BJ (cell line): Measurements from ENCODE around the gene SUN1. TPM values are rescaled to one million over a fixed set of nuclear protein-coding genes. Genes with fewer than 3 reads are reported as not detected.

Source experiments
- CTCF ChIA-PET: fragments of 350-600 bp; formaldehyde crosslinking; extraction: SDS; loops from one replicate; lab custom pipeline; 2021; ENCODE audit warnings: antibody characterized with exemption, inconsistent platforms; lab: Yijun Ruan, JAX
- POLR2A ChIA-PET: fragments of 300-600 bp; sonication (Branson Sonifier 250); formaldehyde crosslinking; extraction: SDS; loops from one replicate; lab custom pipeline; 2021; ENCODE audit warnings: antibody characterized with exemption; lab: Charles Lee
- DNase-seq: peaks from one replicate; pipeline ENCODE4 v3.0.0-alpha.2; 2011; ENCODE audit warnings: low read depth
- H3K27me3 ChIP-seq: 2 replicates; pipeline ENCODE4 v1.6.0; 2011; ENCODE audit warnings: low read length; ENCODE audit not compliant: control insufficient read depth, insufficient read depth
- H3K36me3 ChIP-seq: 2 replicates; pipeline ENCODE4 v1.5.1; 2011; ENCODE audit warnings: low read length; ENCODE audit not compliant: control insufficient read depth, insufficient read depth
- H3K4me3 ChIP-seq: 2 replicates; pipeline ENCODE4 v1.5.1; 2011; ENCODE audit warnings: low read depth, mild to moderate bottlenecking, control low read depth, low read length
- CTCF ChIP-seq: IDR thresholded peaks from 2 replicates; pipeline ENCODE4 v1.5.1; 2011; ENCODE audit warnings: low read depth, mild to moderate bottlenecking, control low read depth, inconsistent platforms, low read length, moderate library complexity; ENCODE audit not compliant: insufficient read depth
- polyA plus RNA-seq: library from polyadenylated mRNA; depleted of rRNA; stranded (reverse); fragments of >200 nt; gene quantifications from 2 replicates; pipeline ENCODE4 v1.2.3, GENCODE V29; 2011

Gene SUN1
- polyA plus RNA-seq, 1 experiment = 222 TPM

GRCh38 chr7:888081-889024 lies 56.1 kb downstream of the SUN1 start:
- DNase-seq = no peak
- Histone ChIP-seq H3K4me3 (no peak overlapping the region), H3K36me3 (peaks cover 32% of the 10 kb centered on the region), H3K27me3 (no peaks in the 10 kb centered on the region)
- ChIA-PET CTCF (interaction anchor here (0.9 kb wide), 1 partner anchor 15 kb away, joined by 3 read pairs; no protein-coding TSS in a partner anchor), POLR2A (interaction anchor here (0.6 kb wide), 1 partner anchor 13 kb away, joined by 3 read pairs; no protein-coding TSS in a partner anchor)
- TF ChIP-seq CTCF = no peak

- Histone ChIP-seq H3K36me3 (peaks cover 34% of the 10 kb centered on the region), H3K4me3 (no peak overlapping the region), H3K27me3 (no peaks in the 10 kb centered on the region)
- no peak for TF ChIP-seq CTCF
- ChIA-PET POLR2A (interaction anchor here (0.6 kb wide), 1 partner anchor 13 kb away, joined by 3 read pairs; no protein-coding TSS in a partner anchor), CTCF (no interaction called here)
- no peak for DNase-seq
These were observed 56.7 kb downstream of the SUN1 start for GRCh38 chr7:889025-889390.

GRCh38 chr7:889391-889790 lies 57.1 kb downstream of the SUN1 start:
- ChIA-PET CTCF (no interaction called here), POLR2A (interaction anchor here (0.6 kb wide), 1 partner anchor 12 kb away, joined by 3 read pairs; no protein-coding TSS in a partner anchor)
- no peak for TF ChIP-seq CTCF
- H3K27me3 ChIP-seq = no peaks in the 10 kb centered on the region
- no peak overlapping the region for H3K4me3 ChIP-seq
- H3K36me3 ChIP-seq = peaks cover 36% of the 10 kb centered on the region
- DNase-seq = no peak

- no peak for DNase-seq
- no peak for TF ChIP-seq CTCF
- ChIA-PET POLR2A (no interaction called here), CTCF (interaction anchor here (1.4 kb wide), 1 partner anchor 14 kb away, joined by 3 read pairs; the partner anchor contains the start of gene GET4)
- peaks cover 40% of the 10 kb centered on the region for H3K36me3 ChIP-seq
- no peak overlapping the region for H3K4me3 ChIP-seq
- no peaks in the 10 kb centered on the region for H3K27me3 ChIP-seq
These were observed 58.6 kb downstream of the SUN1 start for GRCh38 chr7:890868-891267.

- CTCF ChIA-PET = interaction anchor here (1.4 kb wide), 1 partner anchor 15 kb away, joined by 3 read pairs; the partner anchor contains the start of gene GET4
- POLR2A ChIA-PET = no interaction called here
- Histone ChIP-seq H3K36me3 (peaks cover 40% of the 10 kb centered on the region), H3K27me3 (no peaks in the 10 kb centered on the region), H3K4me3 (no peak overlapping the region)
- no peak for DNase-seq
- no peak for TF ChIP-seq CTCF
These were observed 59.0 kb downstream of the SUN1 start for GRCh38 chr7:891291-891690.
